DMS 273 (cell line): ENCODE data around the gene DNM3.
"Not testable (repeated sequence)": the region's sequence is repeated elsewhere in the genome, so short reads cannot be mapped to it uniquely, and the experiment has no call there.

Experiments used
- DNase-seq: peaks from one replicate; lab custom pipeline; 2025; ENCODE audit not compliant: unreplicated experiment; lab: John Stamatoyannopoulos, UW

The DNM3 gene

DNA sequence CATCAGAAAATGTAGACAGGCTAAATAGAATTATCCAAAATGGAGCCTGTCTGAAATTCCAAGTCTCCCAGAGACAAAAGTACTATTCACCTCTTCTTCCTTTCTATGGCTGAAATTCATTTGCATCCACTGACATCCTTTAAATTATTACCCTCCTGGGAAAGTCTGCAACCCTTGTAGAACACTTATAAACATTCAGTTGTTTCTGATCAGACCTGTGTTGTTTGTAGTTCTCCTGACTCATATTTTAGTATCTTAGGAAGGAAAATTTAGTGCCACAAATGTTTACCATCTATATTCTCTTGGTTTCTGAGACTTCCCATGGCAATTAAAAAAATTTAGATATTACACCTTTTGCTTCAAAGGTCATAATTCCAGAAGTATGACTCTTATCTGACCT is 509.6 kb downstream of the DNM3 start:
- peak; percentile 43 for DNase-seq

DNA sequence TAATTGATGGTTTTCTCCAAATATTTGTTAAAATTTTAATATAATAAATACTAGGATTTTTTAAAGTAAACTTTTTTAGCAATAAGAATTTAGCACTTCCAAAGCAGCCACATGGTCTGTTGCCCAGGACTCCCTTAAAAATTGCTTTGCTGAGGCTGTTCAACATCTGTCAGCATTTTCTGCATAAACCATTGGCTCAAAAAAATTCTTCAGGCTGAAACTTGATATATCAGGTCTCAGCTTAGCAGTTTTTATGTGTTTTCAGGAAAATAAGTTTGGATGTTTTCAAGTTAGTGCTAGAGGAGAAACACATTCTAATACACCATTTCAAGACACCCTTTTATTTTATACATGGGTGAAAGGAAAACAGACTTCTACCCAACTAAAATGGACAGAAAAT is 510.0 kb downstream of the DNM3 start:
- DNase-seq = peak; percentile 74

DNA sequence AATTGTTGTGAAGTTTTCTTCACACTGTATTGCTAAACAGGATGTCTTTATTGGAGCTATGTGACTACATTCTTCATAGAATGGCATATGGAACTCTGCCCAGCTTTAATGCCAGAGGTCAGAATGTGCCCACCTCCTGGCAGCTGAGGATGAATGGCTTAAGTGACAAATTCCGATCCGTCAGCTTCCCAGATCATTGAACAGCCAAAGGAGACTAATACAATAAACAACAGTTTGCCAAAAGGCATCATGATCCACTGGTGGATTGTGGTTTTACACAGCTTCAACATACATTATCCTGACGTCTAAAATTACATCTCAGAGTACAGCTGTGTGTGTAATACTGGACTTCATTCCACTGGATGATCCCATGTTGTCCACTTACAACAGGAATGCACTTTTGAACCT is 510.5 kb downstream of the DNM3 start:
- DNase-seq = peak; percentile 36

DNA sequence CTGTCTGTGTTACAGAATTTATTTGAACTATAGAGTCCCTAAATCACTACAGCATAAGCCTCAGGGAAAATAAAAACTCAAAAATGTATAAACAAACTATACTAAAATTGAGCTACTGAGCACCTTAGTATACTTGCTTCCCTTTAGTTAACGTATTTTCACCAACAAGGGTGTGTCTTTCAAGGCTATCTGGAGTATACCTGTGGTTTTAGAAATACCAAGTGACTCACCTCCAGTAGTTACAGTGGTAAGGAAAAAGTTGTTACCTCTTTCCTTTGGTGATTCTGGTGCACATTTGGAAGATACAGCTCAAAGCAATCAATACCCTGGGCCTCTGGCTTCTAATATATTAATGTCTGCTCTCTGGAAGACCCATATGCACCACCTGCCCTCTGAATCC is 511.1 kb downstream of the DNM3 start:
- DNase-seq = no peak

DNA sequence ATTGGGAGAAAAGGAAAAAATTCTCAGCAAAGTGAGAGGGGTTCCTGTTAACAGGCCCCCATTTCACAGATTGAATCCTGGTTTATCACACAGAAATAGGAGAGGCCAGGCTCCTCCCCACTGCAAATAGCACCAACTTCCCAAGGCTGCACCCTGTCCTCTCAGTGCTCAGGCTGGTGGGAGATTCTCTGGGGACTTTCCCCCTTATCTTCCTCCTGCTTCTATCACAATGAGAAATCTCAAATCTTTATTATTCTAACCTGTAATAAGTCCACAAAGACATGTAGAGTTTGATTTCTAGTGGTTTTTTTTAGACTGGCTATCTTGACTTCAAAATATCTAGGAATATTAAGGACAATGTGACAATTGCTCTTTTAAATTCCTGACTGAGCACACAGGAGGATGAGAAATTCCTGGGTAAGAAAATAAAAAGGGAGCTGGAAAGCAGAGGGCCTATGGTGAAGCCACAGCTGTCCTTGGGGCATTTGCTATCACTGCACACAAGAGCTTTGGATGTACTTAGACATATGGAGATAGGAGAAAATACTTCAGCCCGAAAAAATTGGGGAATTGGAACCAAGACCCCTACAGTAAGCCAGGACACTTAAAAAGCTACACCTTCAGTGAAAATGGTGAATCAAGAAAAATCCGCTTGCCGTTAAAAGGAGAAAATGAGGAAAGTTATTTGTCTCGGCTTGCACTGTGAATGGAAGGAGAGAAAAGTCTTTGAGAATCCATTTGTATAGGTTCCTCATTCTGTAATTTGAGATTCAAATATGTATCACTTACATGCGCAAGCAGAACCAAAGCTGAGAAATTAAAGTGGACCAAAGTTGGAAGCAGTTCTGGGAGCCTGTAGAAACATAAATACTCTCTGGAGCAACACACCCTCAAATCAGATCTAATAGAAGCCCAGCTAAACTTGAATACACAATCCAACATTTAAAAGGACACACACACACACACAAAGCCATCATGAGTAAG is 513.3 kb downstream of the DNM3 start:
- no peak for DNase-seq

DNA sequence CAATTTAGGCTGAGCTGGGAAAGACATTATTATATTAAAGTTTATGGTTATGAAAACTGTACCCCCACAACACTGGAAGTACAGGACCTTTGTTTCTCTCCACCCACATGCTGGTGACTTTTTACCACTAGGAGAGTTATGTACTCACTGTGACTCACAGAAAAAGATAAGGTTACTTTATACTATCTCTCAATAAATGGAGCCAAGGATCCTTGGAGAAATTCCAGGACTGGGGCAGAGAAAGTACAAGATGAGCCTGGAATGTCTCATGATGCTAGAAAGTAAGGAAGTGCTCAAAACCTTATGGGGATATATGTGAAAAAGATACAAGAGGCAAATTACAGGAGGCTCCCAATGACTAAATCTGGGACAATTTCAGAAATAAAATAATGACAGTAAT is 515.3 kb downstream of the DNM3 start:
- DNase-seq = peak; percentile 36

DNA sequence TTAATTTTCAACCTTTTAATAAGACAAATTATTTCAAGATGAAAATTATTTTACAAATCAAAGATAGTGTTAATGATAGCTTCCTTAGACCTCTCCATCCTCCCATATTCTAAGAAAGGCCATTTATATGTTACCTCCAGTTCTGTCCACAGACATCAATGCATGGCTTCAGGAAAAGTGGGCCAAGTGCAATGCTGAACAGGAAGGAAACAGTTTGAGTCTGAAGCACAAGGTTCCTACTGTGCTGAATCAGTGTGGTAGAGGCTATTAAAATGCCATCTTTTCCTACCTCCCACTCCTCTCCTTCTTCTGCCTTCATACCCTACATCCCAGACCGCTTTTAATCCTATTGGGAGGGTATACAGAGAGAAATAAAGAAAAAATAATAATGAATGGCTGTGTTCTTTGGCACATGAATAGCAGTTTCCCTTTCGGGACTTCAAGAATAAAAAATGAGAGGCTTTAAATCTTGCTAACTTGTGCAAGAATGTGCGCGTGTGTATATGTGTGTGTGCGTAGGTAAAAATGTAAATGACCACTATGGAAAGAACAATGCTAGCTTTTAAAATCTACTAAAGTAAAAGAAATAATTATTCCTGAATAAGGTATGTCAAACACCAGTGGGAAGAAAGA is 516.6 kb downstream of the DNM3 start:
- peak; percentile 44 for DNase-seq

DNA sequence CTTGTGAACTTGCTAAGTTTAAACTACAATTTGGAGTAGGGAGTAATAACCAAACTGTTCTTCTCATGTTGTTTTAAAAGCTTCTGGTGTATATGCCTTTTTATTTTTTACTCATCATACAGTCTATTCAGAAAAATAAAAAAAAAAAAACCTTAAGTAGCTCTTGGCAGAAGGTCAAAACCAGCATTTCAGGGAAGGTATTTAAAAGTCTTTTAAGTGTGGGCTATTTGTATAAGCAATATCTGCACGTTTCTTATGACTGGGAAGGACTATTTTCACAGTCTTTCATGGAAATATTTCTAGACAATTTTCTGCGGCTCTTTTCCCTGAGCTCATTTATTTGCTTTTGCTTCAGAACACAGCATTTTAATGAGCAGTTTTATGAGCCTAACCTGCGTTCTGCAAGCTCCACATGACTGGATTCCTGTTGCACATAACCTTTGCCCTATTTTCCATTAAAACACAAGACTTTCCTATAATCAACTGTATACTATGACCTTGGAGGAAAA is 518.2 kb downstream of the DNM3 start:
- DNase-seq = peak; percentile 73

DNA sequence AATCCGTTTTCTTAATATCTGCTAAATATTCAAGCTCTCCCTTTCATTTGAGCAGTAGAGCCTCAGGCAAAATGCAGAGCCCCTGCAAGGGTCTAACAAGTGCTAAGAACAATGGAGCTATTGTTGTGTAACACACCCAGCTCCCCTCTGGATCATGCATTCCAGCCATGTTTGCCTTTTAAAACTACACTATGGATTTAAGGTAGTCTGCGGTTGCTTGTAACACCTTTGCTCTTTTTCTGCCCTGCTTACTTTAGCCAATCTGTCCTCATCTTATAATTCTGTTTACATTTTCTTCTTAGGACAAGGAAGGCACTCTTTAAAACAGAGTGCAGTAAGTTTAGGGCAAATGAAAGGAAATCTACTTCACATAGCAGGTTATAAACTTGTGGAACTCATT is 519.2 kb downstream of the DNM3 start:
- DNase-seq = peak; percentile 18

DNA sequence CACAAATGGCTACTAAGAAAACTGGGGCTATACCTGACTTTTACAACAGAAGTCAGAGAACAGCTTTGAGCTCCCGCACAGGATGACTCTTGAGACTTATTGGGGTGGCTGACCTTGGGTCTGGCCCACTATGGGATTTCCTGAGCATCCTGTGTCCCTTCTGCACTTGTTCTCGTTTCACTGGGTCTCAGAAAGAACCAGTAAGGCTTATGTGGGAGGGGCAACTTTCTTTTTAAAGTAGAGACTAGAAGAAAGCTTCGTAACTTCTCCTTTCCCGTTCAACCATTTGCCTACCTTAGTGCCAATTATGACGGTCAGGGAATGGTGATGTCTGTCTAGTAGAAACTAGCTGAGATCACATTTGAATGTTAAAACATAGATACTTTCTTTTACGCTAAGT is 519.7 kb downstream of the DNM3 start:
- no peak for DNase-seq

DNA sequence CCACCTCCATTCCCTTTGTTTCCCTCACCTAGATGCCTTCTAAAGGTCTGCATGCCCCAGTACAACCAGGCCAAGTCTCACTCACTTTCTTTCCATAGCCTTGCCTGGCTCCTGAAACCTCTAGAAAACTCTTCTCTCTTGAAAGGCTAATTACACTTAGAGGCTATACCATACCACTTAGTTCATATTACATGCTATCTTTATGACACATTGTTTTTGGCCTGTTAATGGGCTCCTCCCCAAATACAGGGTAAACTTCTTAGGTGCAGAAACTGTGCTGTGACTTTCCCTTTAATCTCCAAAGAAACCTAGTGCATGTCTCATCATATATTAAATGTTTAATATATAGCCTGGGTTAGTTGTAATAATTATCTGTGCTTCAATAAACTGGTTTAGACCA is 522.6 kb downstream of the DNM3 start:
- no peak for DNase-seq

DNA sequence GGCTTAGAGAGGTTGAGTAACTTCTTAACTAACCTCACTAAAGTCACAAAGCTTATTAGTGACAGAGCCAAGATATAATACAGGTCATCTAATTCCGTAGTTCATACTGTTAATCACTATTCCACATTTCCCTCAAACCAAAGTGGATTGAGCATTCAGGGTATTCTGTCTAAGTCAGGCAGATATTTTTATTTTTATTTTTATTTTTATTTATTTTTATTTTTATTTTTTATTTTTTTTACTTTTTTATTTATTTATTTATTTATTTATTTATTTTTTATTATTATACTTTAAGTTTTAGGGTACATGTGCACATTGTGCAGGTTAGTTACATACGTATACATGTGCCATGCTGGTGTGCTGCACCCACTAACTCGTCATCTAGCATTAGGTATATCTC is 530.3 kb downstream of the DNM3 start:
- DNase-seq = not testable (repeated sequence)

DNA sequence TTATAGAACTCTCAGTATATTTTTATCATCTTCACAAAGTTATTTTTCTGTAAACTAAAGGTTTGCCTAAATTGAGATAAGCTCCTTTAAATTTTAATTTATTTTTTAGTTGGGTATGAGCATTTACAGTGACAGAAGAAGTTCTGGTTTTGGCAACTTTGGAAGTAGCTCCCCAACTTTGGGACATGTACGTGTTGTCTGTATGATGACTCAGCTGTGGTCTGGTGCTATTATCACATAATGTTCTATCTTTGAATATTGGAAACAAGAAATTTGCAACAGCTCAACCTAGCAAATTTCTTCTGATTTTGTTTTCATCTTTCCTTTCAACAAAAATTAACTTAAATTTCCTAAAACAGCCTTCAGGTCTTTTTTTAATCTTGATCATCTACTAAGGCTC is 532.6 kb downstream of the DNM3 start:
- no peak for DNase-seq

DNA sequence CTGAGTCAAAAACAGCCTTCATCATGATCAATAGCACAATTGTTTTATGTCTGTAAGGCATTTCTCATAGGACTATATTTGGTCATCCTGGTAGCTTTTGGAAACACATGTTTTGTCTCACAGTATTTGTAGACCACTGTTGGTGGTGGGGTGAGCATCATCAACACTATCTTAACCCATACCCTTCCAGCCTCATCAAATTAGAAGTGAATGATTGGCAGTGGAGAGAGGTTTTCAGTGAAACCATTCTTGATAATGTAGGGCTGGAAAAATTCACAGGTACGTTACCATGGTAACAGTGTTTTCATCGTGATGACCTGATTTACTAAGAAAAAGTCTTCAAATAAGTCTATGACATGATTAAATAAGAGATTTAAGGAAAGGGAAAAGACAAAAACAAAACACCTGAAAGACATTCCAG is 533.9 kb downstream of the DNM3 start:
- DNase-seq = no peak

DNA sequence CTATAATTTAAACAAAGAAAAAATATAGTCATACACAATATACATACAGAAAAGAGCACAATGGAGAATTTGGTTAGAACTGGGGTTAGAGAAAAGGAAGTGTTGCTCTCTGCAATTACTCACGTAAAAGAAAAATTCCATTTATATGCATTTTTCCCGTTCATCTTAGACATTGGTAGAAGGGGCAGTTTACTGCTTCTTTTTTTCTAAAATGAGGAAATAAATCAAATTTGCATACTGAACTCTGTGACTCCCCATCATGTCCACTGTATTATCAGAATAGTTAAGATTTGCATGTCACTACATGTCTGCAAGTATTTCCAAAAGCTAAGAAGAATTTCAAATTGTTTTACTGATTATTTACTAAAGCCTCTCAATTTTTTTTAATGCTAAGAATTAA is 535.1 kb downstream of the DNM3 start:
- DNase-seq = no peak

DNA sequence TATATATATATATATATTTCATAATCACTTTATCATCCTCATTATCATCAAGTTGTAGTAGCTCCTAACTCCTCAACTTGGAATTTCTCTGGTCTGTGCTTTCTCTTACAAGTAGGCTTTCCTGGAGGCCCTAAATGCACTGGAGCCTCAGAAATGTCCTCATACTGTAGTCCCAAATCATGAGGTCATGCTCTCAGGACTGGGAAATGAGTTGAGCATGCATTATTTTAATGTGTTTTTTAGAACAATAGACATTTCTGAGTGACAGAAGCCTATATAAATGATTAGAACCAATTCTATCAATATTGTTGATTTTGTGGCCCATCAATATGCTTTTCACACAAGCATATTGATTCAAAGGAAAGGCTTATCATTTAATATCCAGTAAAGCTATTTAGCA is 536.3 kb downstream of the DNM3 start:
- no peak for DNase-seq

DNA sequence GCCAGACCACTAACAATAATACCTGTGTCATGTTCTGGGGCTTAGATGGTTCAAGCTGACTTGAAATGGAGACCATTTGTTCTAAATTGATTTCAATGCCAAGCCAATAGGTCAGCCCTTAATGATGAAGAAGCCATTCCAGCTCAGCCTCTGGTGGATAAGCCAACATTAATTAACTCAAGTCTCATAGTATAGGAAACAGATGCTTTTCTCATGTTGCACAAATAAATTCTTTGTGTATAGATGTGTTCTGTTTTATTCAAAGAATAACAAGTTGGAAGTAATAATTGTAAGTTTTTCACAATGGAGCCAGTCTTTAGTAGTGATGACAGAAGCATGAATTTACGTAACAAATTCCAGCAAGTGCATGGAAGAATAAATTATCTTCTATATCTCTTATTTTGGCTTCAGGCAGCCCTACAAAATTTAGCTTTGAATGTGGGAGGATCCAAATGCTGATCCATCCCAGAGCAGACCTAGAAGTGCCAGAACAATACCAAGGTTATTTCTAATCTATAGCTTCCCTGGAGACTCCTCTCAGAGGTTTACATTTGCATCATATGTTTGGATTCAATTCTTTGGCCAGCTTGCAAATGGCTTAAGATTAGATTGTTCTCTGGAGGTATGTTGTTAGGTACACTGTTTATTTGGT is 536.9 kb downstream of the DNM3 start:
- no peak for DNase-seq

DNA sequence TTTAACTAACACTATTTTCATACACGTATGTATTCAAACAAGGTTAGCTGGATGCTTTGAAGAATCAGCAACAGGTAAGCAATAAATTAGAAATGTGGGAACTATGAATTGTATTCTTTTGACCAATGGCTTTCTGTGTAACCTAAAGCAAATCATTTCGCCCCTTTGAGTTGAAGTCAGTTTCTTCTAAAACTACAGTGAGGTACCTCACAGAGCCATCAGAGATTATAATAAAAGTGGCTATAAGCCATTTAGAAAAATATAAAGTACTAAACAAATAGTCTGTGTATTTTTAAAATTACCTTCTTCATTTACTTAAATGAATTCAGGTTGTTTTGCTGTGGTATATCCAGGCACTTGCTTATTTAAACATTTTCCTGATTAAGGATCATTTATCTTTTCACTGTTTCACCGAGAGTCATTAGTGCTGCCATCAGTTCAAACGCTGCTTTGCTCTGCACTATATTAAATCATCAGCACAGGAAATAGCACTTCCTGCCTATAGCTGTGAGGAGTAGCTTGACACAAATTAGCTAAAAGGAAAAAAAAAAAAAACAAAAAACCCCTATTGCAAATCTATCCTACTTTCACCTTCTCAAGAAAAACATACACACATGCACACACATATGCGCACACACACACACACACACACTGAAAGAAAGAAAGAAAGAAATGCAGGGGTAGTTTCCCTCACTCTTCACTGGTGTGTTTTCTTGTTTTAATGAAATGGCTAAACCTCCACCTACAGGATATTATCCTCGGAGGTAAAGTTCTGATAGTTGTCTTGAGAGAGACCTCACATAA is 539.3 kb downstream of the DNM3 start:
- no peak for DNase-seq

DNA sequence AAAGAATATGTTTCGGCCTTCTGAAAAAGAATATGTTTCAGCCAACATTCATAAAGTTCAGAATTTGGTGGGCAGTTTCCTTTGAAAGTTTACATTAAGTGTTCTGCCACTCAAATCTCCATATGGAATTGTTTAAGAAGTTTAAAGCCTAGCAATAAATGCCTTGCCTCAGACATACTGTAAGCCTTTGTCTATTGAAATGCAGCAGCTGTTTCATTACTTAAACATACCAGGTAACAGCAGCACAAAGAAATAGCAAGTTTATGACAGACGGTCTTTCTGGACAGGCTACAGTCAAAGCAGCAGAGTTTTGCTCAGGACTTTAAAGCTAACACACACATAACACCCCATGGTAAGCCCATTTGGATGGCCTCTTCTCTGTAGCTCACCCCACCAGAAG is 540.6 kb downstream of the DNM3 start:
- DNase-seq = no peak

DNA sequence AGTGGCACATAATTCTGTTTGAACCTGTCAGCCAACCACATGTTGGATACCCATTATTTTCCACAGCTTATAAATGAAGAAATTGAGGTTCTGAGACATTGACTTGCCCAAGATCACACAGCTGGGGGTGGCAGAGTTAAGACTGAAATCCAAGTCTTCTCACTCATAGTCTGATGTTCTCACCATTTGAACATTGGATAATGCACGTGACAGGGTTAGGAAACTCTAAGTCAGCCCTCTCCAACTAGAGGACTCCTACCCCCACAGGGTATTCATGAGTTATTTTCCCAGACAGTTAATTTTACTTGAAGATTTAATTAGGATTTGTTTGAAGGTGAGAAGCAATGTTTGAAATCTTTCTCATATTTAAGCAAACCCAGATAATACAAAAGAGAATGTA is 541.1 kb downstream of the DNM3 start:
- DNase-seq = no peak

DNA sequence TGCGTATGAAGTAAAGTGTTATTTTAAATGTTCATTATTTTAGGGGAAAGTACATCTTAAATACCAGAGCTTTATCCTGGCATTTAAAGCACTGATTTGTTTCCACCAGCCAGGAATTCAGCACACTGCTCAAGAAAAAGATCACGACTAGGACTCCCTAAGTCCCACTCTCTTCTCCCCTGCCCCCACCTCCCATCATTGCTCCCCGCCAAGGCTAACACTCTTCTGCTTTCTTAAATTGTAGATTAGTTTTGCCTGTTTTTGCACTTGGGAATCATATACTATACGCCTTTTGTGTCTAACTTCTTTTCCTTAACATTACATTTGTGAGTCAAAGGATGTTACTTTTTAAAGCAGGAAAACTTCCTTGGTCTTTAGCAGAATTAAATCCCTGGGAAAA is 541.7 kb downstream of the DNM3 start:
- DNase-seq = no peak
